Measurements from ENCODE around the gene DHRS2. TPM values are rescaled to one million over a fixed set of nuclear protein-coding genes. Genes with fewer than 3 reads are reported as not detected.
A peak's percentile ranks its signal among the peaks of the same experiment; 100 is the strongest.

The DHRS2 gene
- total and polyA plus RNA-seq, 2 of the 13 experiments (the other 11 are each of a cell fraction or from before 2014, with no cell fraction given), result 1,621 to 3,021 TPM

DNA sequence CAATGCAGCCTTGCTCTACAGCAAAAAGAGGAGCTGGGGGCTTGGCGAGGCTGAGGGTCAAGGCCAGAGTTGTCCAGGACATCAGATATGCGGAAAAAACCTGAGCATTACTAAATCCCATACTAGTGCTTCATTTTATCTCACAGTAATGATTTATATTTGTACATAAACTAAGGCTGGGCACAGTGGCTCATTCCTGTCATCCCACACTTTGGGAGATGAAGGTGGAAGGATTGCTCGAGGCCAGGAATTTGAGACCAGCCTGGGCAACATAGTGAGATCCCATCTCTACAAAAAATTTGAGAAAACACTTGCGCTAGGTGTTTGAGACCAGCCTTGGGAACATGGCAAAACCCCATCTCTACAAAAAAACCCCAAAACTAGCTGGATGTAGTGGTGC lies 46.0 kb upstream of the DHRS2 start (continued):
- TF ChIP-seq, protein P1, sequence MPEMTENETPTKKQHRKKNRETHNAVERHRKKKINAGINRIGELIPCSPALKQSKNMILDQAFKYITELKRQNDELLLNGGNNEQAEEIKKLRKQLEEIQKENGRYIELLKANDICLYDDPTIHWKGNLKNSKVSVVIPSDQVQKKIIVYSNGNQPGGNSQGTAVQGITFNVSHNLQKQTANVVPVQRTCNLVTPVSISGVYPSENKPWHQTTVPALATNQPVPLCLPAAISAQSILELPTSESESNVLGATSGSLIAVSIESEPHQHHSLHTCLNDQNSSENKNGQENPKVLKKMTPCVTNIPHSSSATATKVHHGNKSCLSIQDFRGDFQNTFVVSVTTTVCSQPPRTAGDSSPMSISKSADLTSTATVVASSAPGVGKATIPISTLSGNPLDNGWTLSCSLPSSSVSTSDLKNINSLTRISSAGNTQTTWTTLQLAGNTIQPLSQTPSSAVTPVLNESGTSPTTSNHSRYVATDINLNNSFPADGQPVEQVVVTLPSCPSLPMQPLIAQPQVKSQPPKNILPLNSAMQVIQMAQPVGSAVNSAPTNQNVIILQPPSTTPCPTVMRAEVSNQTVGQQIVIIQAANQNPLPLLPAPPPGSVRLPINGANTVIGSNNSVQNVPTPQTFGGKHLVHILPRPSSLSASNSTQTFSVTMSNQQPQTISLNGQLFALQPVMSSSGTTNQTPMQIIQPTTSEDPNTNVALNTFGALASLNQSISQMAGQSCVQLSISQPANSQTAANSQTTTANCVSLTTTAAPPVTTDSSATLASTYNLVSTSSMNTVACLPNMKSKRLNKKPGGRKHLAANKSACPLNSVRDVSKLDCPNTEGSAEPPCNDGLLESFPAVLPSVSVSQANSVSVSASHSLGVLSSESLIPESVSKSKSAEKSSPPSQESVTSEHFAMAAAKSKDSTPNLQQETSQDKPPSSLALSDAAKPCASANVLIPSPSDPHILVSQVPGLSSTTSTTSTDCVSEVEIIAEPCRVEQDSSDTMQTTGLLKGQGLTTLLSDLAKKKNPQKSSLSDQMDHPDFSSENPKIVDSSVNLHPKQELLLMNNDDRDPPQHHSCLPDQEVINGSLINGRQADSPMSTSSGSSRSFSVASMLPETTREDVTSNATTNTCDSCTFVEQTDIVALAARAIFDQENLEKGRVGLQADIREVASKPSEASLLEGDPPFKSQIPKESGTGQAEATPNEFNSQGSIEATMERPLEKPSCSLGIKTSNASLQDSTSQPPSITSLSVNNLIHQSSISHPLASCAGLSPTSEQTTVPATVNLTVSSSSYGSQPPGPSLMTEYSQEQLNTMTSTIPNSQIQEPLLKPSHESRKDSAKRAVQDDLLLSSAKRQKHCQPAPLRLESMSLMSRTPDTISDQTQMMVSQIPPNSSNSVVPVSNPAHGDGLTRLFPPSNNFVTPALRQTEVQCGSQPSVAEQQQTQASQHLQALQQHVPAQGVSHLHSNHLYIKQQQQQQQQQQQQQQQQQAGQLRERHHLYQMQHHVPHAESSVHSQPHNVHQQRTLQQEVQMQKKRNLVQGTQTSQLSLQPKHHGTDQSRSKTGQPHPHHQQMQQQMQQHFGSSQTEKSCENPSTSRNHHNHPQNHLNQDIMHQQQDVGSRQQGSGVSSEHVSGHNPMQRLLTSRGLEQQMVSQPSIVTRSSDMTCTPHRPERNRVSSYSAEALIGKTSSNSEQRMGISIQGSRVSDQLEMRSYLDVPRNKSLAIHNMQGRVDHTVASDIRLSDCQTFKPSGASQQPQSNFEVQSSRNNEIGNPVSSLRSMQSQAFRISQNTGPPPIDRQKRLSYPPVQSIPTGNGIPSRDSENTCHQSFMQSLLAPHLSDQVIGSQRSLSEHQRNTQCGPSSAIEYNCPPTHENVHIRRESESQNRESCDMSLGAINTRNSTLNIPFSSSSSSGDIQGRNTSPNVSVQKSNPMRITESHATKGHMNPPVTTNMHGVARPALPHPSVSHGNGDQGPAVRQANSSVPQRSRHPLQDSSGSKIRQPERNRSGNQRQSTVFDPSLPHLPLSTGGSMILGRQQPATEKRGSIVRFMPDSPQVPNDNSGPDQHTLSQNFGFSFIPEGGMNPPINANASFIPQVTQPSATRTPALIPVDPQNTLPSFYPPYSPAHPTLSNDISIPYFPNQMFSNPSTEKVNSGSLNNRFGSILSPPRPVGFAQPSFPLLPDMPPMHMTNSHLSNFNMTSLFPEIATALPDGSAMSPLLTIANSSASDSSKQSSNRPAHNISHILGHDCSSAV (CRISPR knock-in tag; IDR thresholded peaks at IDR 0.05; ENCODE audit: borderline replicate concordance), result no peak
- no peak for TF ChIP-seq ZNF660 (CRISPR knock-in tag; IDR thresholded peaks at IDR 0.05; ENCODE audit: borderline replicate concordance, low read depth)
- TF ChIP-seq NR2F6 (IDR thresholded peaks at IDR 0.05), result peak; percentile 39; the same call in 1 of the 2 replicates
- peak; percentile 54; the same call in 1 of the 2 replicates for TF ChIP-seq NR2F6 (CRISPR knock-in tag; IDR thresholded peaks at IDR 0.05)
- TF ChIP-seq CBX5 (CRISPR knock-in tag; IDR thresholded peaks at IDR 0.05; ENCODE audit: borderline replicate concordance), result 0 out of 2 replicates have a peak, but pooled peaks have one; percentile 5
- peak; percentile 98 for TF ChIP-seq ZNF121 (CRISPR knock-in tag; IDR thresholded peaks at IDR 0.05)
- TF ChIP-seq ZNF547 (CRISPR knock-in tag; IDR thresholded peaks at IDR 0.05), result 0 out of 2 replicates have a peak, but pooled peaks have one; percentile 2

All from HepG2 (cell line).